Heart right ventricle (tissue), 16 donors: ENCODE data around the gene ZFAND6. TPM values are rescaled to one million over a fixed set of nuclear protein-coding genes. Genes with fewer than 3 reads are reported as not detected.

Experiments used
- ATAC-seq, 8 donors: fragments of 200-7000 bp; cut with Tn5 transposase; one replicate each; pipeline ENCODE4 v1.9.1; 2020; ENCODE audit warnings: mild to moderate bottlenecking in 8 of 8, moderate library complexity in 8 of 8, moderate number of reproducible peaks in 1 of 8
- DNase-seq, 2 donors: peaks; one replicate each; pipeline ENCODE4 v3.0.0-alpha.2; 2020
- H3K27ac ChIP-seq, 10 donors: fragments of 200-600 bp; sonication (generic) in 2 of 10; one replicate each; pipeline versions ENCODE4 v1.5.0 to v1.8.0; 2020 to 2022; ENCODE audit warnings: mild to moderate bottlenecking in 3 of 10
- H3K27me3 ChIP-seq, 7 donors: fragments of 200-600 bp; one replicate each; pipeline ENCODE4 v1.8.0; 2021 to 2022; ENCODE audit warnings: mild to moderate bottlenecking in 2 of 7
- H3K36me3 ChIP-seq, 9 donors: fragments of 200-600 bp; sonication (generic) in 1 of 9; one replicate each; pipeline versions ENCODE4 v1.5.0 to v1.8.0; 2020 to 2022; ENCODE audit warnings: mild to moderate bottlenecking in 2 of 9
- H3K4me1 ChIP-seq, 9 donors: fragments of 200-600 bp; sonication (generic) in 1 of 9; one replicate each; pipeline versions ENCODE4 v1.5.0 to v1.8.0; 2020 to 2022; ENCODE audit warnings: mild to moderate bottlenecking in 4 of 9
- H3K4me3 ChIP-seq, 10 donors: fragments of 200-600 bp; sonication (generic) in 2 of 10; one replicate each; pipeline versions ENCODE4 v1.5.0 to v1.8.0; 2020 to 2022; ENCODE audit warnings: mild to moderate bottlenecking in 7 of 10, moderate library complexity in 2 of 10
- H3K9me3 ChIP-seq, 11 donors: fragments of 200-600 bp in 10 of 11; sonication (generic) in 2 of 11; one replicate each; pipeline versions ENCODE4 v1.5.0 to v1.8.0; 2013 to 2022; ENCODE audit warnings: mild to moderate bottlenecking in 2 of 11, control low read depth in 1 of 11, moderate library complexity in 1 of 11
- WGBS, 2 donors: extraction: QIAGEN DNeasy Blood & Tissue Kit; methylation state at CpG; one replicate each; pipeline ENCODE4 v1.1.7; 2013; ENCODE audit warnings: inconsistent platforms in 1 of 2; 5-methylcytosine and 5-hydroxymethylcytosine counted together
- intact Hi-C, 10 donors: fragments of 100-400 bp; cut with DNase I; formaldehyde crosslinking; loops; one replicate each; pipeline versions ENCODE4 v1.11.1 to v1.14.2; 2022
- polyA plus RNA-seq, 2 donors: library from polyadenylated mRNA; stranded (reverse); fragments of 200-250 nt; gene quantifications; one replicate each; pipeline ENCODE4 v1.2.3, GENCODE V29; 2013
- total RNA-seq, 10 donors: library from RNA; stranded (reverse); fragmentation: NEBNext Ultra II Directional in 3 of 10; extraction: Animal tissue kit (Norgen Biotek cat#: 25700) in 3 of 10; gene quantifications; one replicate each; pipeline versions ENCODE4 v1.2.1 to v1.2.4, GENCODE V29; 2021 to 2023
- TF ChIP-seq, protein P1 (sequence below), 9 donors: fragments of 200-600 bp; sonication (generic) in 2 of 9; IDR thresholded peaks; one replicate each; pipeline versions ENCODE4 v1.5.0 to v1.8.0; 2021 to 2022; ENCODE audit warnings: antibody characterized with exemption in 9 of 9, mild to moderate bottlenecking in 5 of 9, moderate library complexity in 1 of 9
- donor health status: Arrhythmogenic right ventricular cardiomyopathy.
- donor health status: ischemic (EF 13 %, LVEDD 7.1; RV severe dilation, severe dysfunction).
- donor health status: healthy with polysubstance abuse.
- donor health status: DM: no; HTN: yes; CAD: no.
- donor health status: DM: no; HTN: no; CAD: no.
- donor health status: ischemic (EF 25% LVEDD 6.9; RV normal size, moderate dysfunction).
- donor health status: ischemic (EF 25% LVEDD 5.7; RV mildly dilated, moderate dysfunction).
- donor health status: healthy.
- donor health status: DM: yes; HTN: yes; CAD: no.
- donor health status: Ischemic cardiomyopathy.
- donor health status: ischemic (EF 35%, LVEDD 5.7; RV mildly dilated, moderate dysfunction).
- donor health status: nonischemic (EF 11% LVEDD 7.7; RV severe dilation, severe dysfunction).
- donor health status: DM: yes; HTN: yes; CAD: no.
- donor health status: PGD.
- donor health status: ischemic (EF 29% LVEDD 5.4; RV normal size, mild dysfunction).
- donor health status: nonischemic (EF 23%, LVEDD 6.1; RV moderate dilation, normal function).

The ZFAND6 gene
- total and polyA plus RNA-seq, 12 donors, result 34.5 to 89.5 (median 72.7) TPM

DNA sequence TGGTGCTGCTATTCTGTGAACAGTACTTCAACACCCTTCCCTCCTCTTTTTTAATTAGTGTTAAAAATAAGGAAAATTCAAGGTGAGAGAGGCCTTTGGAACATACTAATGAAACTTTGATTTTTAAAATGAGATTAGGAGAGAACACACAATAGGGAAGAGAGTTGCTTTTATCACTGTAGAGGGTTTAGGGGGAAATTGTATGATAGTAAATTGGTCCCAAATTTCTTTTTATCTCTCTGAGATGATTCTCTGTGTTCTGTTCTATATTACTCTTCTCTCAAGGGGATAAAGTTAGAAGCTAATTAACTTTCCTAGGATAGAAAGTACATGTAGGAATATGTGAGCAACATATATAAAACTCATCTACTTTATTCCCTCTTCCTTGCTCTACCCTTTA is 40.8 kb downstream of the ZFAND6 start:
- Histone ChIP-seq H3K9me3 (no peaks in the 10 kb centered on the region), H3K4me3 (no peak overlapping the region), H3K36me3 (peaks cover 0 to 9% (median 0%) of the 10 kb centered on the region in 9 donors), H3K4me1 (peaks cover 0 to 29% (median 13%) of the 10 kb centered on the region in 9 donors), H3K27me3 (no peaks in the 10 kb centered on the region), H3K27ac (no peak overlapping the region)
- ATAC-seq (no peak), DNase-seq (no peak)
- intact Hi-C loops, result no loop called here
- TF ChIP-seq, protein P1, sequence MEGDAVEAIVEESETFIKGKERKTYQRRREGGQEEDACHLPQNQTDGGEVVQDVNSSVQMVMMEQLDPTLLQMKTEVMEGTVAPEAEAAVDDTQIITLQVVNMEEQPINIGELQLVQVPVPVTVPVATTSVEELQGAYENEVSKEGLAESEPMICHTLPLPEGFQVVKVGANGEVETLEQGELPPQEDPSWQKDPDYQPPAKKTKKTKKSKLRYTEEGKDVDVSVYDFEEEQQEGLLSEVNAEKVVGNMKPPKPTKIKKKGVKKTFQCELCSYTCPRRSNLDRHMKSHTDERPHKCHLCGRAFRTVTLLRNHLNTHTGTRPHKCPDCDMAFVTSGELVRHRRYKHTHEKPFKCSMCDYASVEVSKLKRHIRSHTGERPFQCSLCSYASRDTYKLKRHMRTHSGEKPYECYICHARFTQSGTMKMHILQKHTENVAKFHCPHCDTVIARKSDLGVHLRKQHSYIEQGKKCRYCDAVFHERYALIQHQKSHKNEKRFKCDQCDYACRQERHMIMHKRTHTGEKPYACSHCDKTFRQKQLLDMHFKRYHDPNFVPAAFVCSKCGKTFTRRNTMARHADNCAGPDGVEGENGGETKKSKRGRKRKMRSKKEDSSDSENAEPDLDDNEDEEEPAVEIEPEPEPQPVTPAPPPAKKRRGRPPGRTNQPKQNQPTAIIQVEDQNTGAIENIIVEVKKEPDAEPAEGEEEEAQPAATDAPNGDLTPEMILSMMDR (IDR thresholded peaks at IDR 0.05), result no peak

DNA sequence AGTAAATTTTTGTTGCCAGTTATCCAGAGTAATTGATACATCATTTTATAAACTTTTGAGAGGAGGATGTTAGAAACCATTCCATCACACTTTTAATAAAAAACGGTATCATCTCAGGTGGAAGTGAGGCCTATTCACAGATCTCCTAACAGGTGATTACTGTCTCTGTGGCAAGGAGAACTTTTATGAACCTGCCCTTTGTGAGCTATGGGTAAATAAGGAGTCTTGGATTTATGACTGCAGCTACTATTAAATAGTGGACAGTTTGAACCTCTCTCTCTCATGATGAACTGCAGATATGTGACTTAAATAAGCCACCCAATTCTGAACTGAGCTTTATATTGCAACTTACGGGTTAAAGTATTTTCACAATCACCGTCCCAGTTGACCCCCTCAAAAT is 45.7 kb downstream of the ZFAND6 start:
- TF ChIP-seq, protein P1 (IDR thresholded peaks at IDR 0.05), result no peak
- Histone ChIP-seq H3K36me3 (peaks cover 0 to 9% (median 0%) of the 10 kb centered on the region in 9 donors), H3K27ac (no peak overlapping the region), H3K9me3 (no peaks in the 10 kb centered on the region), H3K27me3 (no peaks in the 10 kb centered on the region), H3K4me3 (no peak overlapping the region), H3K4me1 (peaks cover 0 to 32% (median 13%) of the 10 kb centered on the region in 9 donors)
- ATAC-seq (no peak), DNase-seq (no peak)
- intact Hi-C loops, result no loop called here
- WGBS, 2 donors, result 75 to 85% methylated on average over 3 of the region's 3 CpGs

GRCh38 chr15:80105595-80105994 is 46.1 kb downstream of the ZFAND6 start:
- no peak overlapping the region for H3K27ac ChIP-seq
- WGBS, 2 donors, result 86 to 100% methylated on average over 1 of the region's 1 CpG
- H3K4me3 ChIP-seq, result no peak overlapping the region
- H3K9me3 ChIP-seq, result no peaks in the 10 kb centered on the region
- DNase-seq (no peak), ATAC-seq (no peak)
- peaks cover 0 to 9% (median 0%) of the 10 kb centered on the region in 9 donors for H3K36me3 ChIP-seq
- peaks cover 0 to 36% (median 15%) of the 10 kb centered on the region in 9 donors for H3K4me1 ChIP-seq
- TF ChIP-seq, protein P1 (IDR thresholded peaks at IDR 0.05), result no peak
- intact Hi-C loops, result no loop called here
- H3K27me3 ChIP-seq, result no peaks in the 10 kb centered on the region

GRCh38 chr15:80106051-80106450 is 46.6 kb downstream of the ZFAND6 start:
- no peak for ATAC-seq
- peaks cover 0 to 41% (median 15%) of the 10 kb centered on the region in 9 donors for H3K4me1 ChIP-seq
- H3K36me3 ChIP-seq, result peaks cover 0 to 9% (median 0%) of the 10 kb centered on the region in 9 donors
- no peaks in the 10 kb centered on the region for H3K27me3 ChIP-seq
- H3K9me3 ChIP-seq, result no peaks in the 10 kb centered on the region
- intact Hi-C loops, result no loop called here
- TF ChIP-seq, protein P1 (IDR thresholded peaks at IDR 0.05), result no peak
- no peak overlapping the region for H3K27ac ChIP-seq
- no peak overlapping the region for H3K4me3 ChIP-seq
- 88 to 91% methylated on average over 4 of the region's 4 CpGs for WGBS, 2 donors
- DNase-seq, result no peak
